KOPT-K1 (cell line): ENCODE measurements around the gene NSF.
"Not testable (repeated sequence)": the region's sequence is repeated elsewhere in the genome, so short reads cannot be mapped to it uniquely, and the experiment has no call there.

Experiments
- H3K27ac ChIP-seq: fragments of 200-600 bp; sonication (generic); 2 replicates; pipeline ENCODE4 v1.5.1; 2016; ENCODE audit warnings: antibody characterized with exemption, mild to moderate bottlenecking, low read depth, low read length; ENCODE audit not compliant: poor library complexity, severe bottlenecking
- H3K36me3 ChIP-seq: fragments of 200-600 bp; sonication (generic); 2 replicates; pipeline ENCODE4 v1.5.1; 2017; ENCODE audit warnings: antibody characterized with exemption, mild to moderate bottlenecking, low read length, moderate library complexity; ENCODE audit not compliant: insufficient read depth
- H3K9me3 ChIP-seq: fragments of 200-600 bp; sonication (generic); 2 replicates; pipeline ENCODE4 v1.5.1; 2017; ENCODE audit warnings: antibody characterized with exemption, low read length, mild to moderate bottlenecking; ENCODE audit not compliant: insufficient read depth, poor library complexity, severe bottlenecking

NSF gene

DNA sequence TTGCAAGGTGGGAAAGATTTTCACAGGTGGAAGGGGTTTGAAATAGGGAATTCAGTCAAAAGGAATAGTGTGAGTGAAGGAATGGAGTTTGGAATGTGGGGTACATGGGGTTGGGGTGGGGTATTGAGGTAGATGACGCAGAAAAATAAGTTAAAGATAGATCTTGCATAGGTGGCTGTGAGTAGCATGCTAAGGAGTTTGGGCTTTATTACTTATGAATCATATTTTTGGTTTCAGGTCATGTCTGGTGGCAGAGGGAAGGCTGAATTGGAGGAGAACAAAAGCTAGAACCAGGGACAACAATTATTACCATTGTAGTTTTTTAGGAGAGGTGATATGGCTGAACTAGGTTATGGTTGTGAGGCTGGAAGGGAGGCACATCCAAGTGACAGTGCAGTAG, 23.4 kb downstream of the NSF start:
- not testable (repeated sequence) for H3K36me3 ChIP-seq, H3K27ac ChIP-seq, H3K9me3 ChIP-seq

DNA sequence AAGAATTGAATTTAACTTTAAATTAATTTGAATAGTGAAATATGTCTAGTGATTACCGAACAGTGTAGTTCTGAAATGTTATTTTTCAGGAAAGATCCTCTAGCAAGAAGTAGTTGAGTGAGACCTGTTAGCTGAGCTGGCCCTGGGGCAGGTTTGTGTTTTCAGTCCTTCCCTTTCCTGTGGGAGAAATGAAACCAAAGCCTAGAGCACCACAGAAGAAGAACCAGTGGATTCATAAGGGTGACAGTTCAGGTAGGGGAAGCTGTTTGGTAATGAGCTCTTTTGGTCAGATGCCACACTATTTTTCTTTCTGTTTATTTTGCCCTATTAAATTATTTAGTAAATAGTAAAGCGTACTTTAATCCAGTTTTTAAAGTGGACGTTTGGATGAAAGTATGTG, 26.7 kb downstream of the NSF start:
- not testable (repeated sequence) for H3K9me3 ChIP-seq, H3K27ac ChIP-seq, H3K36me3 ChIP-seq

DNA sequence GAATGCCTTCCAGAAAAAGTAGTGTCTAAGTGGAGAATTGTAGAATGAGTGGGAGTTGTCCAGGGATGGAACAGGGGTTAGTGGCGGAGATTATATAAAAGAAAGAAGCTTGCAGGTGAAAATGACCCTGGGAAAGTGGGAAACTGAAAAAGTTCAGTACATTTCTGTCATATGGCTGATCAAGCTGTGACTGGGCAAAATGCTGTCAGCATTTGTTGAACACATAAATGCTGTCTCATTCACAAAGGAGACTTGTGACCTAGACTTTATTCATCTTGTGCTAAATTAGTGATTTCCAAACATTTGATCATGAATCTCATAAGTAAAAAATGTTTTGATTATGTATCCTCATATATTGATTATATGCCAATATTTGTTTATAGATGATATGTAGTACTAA, 28.5 kb downstream of the NSF start:
- H3K9me3 ChIP-seq, H3K27ac ChIP-seq, H3K36me3 ChIP-seq: not testable (repeated sequence)

DNA sequence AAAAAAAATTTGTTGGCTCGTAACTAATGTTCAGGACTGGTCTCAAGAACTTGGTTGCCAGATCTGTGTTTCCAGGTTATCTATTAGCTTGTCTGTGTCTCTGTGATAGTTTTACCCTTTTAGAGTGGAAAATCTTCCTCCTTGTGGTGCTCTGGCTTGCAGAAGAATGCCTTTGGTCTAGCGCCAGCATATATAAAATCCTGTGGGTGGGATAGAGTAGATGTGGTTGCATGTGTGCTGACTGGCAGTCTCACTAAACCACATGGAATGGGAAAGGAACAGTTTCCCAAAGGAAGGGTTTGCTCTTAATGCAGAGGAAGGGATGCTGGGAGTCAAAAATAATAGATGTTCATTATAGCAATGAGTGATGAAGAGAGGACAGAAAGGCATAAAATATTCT, 33.3 kb downstream of the NSF start:
- not testable (repeated sequence) for H3K27ac ChIP-seq, H3K36me3 ChIP-seq, H3K9me3 ChIP-seq

DNA sequence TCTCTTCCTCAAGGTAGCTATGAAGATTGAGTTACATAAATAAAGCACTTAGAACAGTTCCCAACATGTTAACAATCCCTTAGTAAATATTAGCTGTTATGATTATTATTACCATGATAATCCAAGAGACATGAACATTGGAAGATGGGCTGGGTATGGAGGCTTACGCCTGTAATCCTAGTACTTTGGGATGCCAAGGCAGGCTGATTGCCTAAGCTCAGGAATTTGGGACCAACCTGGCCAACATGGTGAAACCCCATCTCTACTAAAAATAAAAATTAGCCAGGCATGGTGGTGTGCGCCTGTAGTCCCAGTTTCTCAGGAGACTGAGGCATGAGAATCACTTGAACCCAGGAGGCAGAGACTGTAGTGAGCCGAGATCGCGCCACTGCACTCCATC, 34.3 kb downstream of the NSF start:
- H3K36me3 ChIP-seq, H3K27ac ChIP-seq, H3K9me3 ChIP-seq: not testable (repeated sequence)

DNA sequence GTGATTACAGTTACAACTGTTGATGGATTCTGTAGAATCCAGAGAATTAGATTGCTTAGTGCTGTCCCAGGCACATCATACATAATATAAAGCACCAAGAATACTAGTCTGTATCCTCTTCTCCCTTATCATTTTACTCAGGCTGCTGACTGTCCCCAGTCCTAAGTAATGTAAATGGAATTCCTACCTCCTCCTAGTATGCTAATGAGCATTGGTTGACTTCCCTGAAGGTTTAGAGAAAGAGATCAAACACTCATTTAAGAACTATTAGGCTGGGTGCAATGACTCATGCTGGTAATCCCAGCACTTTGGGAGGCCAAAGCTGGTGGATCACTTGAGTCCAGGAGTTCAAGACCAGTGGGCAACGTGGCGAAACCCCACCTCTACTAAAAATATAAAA, 37.0 kb downstream of the NSF start:
- H3K27ac ChIP-seq, H3K36me3 ChIP-seq, H3K9me3 ChIP-seq: not testable (repeated sequence)

DNA sequence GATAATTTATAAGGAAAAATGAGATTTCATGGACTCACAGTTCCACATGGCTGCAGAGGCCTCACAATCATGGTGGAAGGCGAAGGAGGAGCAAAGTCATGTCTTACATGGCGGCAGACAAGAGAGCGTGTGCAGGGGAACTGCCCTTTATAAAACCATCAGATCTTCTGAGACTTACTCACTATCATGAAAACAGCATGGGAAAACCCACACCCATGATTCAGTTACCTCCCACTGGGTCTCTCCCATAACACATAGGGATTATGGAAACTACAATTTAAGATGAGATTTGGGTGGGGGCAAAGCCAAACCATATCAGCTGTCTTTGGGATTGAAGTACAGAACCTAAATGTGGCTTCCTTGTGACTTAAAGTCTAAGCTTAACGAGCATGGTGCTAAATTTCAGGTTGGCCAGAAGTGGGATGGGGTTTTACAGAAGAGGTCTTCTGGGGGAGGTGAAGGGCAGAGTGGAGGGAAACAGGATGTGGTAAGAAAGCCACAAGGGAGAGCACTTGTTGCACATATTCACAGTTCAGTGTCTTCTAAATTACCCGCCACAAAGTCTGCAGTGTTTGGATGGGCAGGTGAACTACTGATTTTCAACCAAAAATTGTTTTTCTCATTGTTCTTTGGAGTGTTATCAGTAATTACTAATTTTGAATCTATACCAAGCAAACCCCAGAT, 38.4 kb downstream of the NSF start:
- not testable (repeated sequence) for H3K36me3 ChIP-seq, H3K9me3 ChIP-seq, H3K27ac ChIP-seq

DNA sequence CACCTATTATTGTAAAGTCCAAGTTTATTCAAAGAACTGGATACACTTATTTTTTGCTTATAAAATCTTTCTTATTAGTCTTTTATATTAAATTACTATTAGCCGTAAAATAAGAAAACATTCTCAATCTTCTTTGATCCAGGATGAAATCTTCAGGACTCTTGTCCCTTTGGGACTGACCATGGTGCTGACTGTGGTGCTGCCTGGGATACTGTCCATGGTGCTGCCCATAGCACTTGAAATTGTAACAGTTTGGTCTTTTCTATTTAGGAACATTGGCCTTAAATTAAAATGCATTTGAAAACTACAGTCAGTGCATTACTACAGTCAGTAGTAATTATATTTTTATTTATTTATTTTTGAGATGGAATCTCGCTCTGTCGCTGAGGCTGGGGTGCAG, 41.7 kb downstream of the NSF start:
- H3K9me3 ChIP-seq, H3K36me3 ChIP-seq, H3K27ac ChIP-seq: not testable (repeated sequence)

DNA sequence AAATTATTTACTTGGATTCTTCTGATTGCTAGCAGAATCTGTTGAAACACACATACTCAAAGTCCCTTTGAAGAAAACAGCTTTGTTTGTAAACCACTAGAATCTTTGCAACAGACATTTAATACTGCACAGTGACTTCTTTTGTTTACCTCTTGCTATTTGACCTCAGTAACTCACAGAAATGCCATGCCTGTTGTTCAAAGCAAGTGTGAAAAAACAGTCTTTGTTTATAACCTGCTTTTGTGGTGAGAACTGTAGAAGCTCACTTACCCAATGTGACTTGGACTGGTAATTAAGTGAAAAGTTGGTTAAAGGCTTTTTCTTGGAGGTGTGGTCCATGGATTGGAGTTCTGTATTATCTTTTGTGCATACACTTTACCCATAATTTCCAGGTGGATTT, 44.4 kb downstream of the NSF start:
- H3K36me3 ChIP-seq, H3K27ac ChIP-seq, H3K9me3 ChIP-seq: not testable (repeated sequence)

DNA sequence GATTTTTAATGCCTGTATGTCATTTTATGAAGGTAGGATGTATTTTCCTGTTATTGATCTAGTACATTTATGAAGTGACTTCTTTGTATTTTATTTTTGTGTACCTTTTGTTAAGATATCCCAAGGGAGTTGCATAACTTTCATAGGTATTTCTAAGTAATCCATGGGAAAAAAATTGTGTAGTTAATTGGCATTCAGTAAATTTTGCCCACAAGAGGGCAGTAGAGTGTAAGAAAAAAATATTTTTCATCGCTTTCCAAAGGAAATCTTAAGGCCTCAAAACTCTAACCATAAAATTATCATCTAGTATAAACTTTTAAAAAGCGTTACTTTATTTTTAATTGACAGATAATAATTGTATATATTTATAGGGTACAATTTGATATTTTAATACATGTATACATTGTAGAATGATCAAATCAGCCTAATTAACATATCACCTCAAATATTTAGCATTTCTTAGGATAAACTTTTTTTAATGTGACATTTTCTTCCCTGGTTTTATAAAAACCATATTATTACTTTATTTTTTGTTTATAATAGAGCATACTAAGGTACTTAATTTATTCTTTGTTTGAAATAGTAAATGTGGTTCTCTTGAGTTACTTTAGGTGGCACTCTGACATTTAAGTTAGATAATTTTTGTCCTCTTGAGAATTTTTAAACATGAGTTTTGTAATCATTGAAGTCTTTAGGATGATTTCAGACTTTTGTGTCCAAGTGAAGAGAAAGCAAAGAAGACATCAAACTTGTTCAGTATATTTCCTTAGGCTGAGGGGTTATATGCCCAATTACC, 51.6 kb downstream of the NSF start:
- H3K9me3 ChIP-seq, H3K27ac ChIP-seq, H3K36me3 ChIP-seq: not testable (repeated sequence)

DNA sequence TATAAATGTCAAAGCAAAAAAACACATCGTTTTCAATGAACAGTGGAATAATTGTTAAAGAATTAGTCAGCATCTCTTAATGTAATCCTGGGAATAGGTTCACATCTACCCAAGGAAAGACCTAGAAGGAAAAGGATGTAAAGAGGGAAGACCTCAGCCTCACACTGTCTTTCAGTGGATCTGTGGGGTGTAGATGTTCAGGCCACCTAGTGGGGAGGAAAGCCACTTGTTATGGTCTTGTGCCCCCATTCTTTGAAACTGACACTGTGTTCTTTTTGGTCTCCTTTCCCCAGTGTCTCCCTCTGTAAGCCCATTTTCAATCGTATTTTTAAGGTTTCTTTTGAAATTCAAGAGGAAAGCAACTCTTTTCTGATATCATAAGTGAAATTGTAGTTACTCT, 56.8 kb downstream of the NSF start:
- H3K27ac ChIP-seq, H3K9me3 ChIP-seq, H3K36me3 ChIP-seq: not testable (repeated sequence)

DNA sequence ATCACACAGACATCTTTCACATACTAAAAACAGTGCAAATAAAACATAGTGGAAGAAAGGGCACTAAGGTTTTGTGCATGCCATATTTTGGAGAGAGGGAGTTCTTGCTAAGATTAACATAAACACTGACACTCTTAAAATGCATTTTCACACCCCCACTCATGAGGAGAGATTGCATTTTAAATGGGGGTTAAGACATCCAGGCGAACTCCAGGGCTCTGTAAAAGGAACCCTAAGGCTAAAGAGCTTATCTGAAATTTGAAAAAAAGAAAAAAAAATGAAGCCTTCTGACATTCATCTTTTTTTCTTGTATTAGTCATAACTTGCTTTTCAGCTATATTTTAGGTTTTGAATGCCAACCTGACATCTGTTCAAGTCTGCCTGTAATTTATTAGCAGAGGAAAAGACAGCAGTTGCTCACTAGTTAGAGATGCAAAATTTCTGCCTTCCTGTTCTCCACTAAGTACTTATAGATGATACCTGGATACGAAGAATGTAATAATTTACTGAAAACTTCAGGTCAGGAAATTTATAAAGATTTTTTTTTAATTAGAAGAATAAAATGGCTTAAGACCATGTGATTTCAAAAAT, 57.3 kb downstream of the NSF start:
- not testable (repeated sequence) for H3K36me3 ChIP-seq, H3K27ac ChIP-seq, H3K9me3 ChIP-seq

DNA sequence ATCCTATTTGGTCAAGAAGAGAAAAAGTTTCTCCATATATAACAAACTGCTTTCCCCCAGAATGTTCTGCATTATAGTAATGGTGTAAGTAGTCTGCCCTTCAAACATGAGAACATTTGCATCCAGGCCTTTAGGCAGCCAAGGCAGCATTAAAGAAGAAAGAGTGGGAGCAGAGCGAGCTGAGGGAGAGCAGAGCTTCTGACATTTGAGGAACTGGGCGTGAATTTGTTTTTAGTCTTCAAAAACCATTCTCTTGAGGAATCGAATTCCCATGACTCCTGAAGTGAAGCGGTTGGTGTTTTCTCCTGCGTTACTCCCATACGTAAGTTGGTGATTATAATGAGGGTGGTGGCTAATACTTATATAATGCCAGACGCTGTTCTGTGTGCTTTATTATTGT, 58.8 kb downstream of the NSF start:
- H3K9me3 ChIP-seq, H3K36me3 ChIP-seq, H3K27ac ChIP-seq: not testable (repeated sequence)

DNA sequence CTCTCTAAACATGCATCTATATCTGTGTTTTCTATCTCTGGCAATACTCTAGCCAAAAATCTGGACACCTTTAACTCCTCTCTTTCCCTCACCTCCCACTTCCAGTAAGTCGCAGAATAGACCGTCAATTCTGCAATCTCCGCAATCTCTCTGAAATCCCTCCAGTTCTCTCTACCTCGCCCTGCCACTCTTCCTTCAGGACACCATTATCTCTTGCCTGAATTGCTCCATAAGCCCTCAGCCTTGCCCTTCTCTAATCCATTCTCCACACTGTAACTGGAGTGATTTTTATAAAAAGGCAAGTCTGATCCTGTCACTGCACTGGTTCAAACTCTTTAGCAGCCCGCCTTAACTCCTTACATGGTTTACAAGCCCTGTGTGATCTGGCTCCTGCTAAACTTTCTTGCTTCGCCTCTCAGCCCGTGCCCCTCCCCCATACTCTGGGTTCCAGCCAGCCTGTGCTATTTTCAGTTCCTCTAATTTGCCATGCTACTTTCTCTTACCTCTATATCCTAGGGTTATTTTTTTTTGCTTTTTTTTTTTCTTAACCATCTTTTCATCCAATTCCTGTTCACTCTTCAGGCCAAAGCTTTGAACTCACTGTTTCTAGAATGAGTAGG, 61.7 kb downstream of the NSF start:
- H3K9me3 ChIP-seq, H3K27ac ChIP-seq, H3K36me3 ChIP-seq: not testable (repeated sequence)

DNA sequence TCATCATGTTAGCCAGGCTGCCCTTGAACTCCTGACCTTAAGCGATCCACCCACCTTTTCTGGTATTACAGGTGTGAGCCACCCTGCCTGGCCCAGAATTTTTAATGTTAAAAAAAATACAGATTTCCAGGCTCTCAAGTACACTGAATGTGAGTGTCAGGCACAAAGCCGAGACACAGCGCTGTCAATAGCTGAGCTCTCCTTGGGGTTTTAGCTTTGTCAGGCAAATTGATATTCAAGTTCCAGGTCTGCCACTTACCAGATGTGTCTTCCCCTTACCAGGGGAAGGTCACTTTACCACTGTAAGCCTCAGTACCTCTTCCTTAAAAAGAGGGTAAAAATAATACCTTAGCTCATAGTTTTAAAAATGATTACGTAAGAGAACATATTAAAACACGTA, 67.8 kb downstream of the NSF start:
- H3K27ac ChIP-seq, H3K9me3 ChIP-seq, H3K36me3 ChIP-seq: not testable (repeated sequence)

DNA sequence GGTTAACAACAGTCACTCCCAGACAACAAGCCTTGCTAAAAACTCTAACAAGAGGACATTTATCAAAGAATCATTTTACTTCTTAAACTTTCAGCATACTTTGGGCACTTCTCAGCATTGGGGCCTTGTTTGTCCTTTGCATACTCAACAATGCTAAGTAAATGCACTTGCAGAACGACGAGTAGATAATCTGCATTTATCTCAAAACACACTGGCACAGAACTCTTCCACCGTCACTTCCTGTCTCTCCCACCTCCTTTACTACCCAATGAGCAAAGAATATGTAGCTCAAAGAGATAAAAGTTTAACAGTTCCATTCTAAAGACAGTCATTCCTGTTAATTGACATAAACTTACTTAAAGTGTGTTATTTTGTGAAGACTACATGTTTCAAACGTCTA, 69.2 kb downstream of the NSF start:
- not testable (repeated sequence) for H3K27ac ChIP-seq, H3K36me3 ChIP-seq, H3K9me3 ChIP-seq
